ENCODE data around the gene BRD9.

The BRD9 gene

GRCh38 chr5:893137-893506, 521 bp upstream of the BRD9 start:
- TF ChIP-seq ELF4 (IDR thresholded peaks at IDR 0.05) (no peak), NFRKB (IDR thresholded peaks at IDR 0.05) (no peak)
- CTCF ChIA-PET = interaction anchor here (1.0 to 2.8 kb wide), 2 partner anchors 10 to 576 kb away, joined by 3 to 12 read pairs; no protein-coding TSS in a partner anchor
- POLR2A ChIA-PET = interaction anchor here (0.6 to 3.5 kb wide), 16 partner anchors 8 to 545 kb away, joined by 3 to 28 read pairs (median 3); partner anchors contain the start of gene TPPP
- peak; percentile 25 for DNase-seq (ENCODE audit: extremely low spot score)

GRCh38 chr5:891837-892393, 686 bp downstream of the BRD9 start:
- peak; percentile 36 for DNase-seq (ENCODE audit: extremely low spot score)
- POLR2A ChIA-PET = interaction anchor here (0.8 to 3.5 kb wide), 13 partner anchors 7 to 561 kb away, joined by 3 to 28 read pairs (median 4); partner anchors contain the start of gene TPPP
- CTCF ChIA-PET = interaction anchor here (1.2 to 2.8 kb wide), 2 partner anchors 11 to 222 kb away, joined by 3 to 12 read pairs; no protein-coding TSS in a partner anchor
- TF ChIP-seq CTBP1 (IDR thresholded peaks at IDR 0.05; ENCODE audit: borderline replicate concordance) = no peak
- no peak for TF ChIP-seq FOXA1 (IDR thresholded peaks at IDR 0.05)
- no peak for TF ChIP-seq NFRKB (IDR thresholded peaks at IDR 0.05)
- TF ChIP-seq BHLHE40 (IDR thresholded peaks at IDR 0.05; ENCODE audit: borderline replicate concordance) = no peak
- no peak for TF ChIP-seq ZNF384 (IDR thresholded peaks at IDR 0.05)
- TF ChIP-seq, protein P1, sequence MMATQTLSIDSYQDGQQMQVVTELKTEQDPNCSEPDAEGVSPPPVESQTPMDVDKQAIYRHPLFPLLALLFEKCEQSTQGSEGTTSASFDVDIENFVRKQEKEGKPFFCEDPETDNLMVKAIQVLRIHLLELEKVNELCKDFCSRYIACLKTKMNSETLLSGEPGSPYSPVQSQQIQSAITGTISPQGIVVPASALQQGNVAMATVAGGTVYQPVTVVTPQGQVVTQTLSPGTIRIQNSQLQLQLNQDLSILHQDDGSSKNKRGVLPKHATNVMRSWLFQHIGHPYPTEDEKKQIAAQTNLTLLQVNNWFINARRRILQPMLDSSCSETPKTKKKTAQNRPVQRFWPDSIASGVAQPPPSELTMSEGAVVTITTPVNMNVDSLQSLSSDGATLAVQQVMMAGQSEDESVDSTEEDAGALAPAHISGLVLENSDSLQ (IDR thresholded peaks at IDR 0.05) = no peak
- TF ChIP-seq ELF4 (IDR thresholded peaks at IDR 0.05) = no peak
- no peak for TF ChIP-seq TARDBP (IDR thresholded peaks at IDR 0.05)
- no peak for TF ChIP-seq SP1 (IDR thresholded peaks at IDR 0.05)
- no peak for TF ChIP-seq FOXM1 (IDR thresholded peaks at IDR 0.05; ENCODE audit: borderline replicate concordance)

GRCh38 chr5:891117-891836, 1.3 kb downstream of the BRD9 start:
- CTCF ChIA-PET = interaction anchor here (1.2 kb wide), 1 partner anchor 222 kb away, joined by 3 read pairs; no protein-coding TSS in a partner anchor
- POLR2A ChIA-PET = interaction anchor here (1.3 to 3.5 kb wide), 5 partner anchors 11 to 198 kb away, joined by 3 to 28 read pairs (median 4); partner anchors contain the start of gene TPPP
- TF ChIP-seq CTBP1 (IDR thresholded peaks at IDR 0.05; ENCODE audit: borderline replicate concordance) = no peak
- no peak for TF ChIP-seq SP1 (IDR thresholded peaks at IDR 0.05)
- TF ChIP-seq L3MBTL2 (conservative IDR thresholded peaks at IDR 0.05) = no peak
- no peak for TF ChIP-seq FOXM1 (IDR thresholded peaks at IDR 0.05; ENCODE audit: borderline replicate concordance)
- no peak for TF ChIP-seq BHLHE40 (IDR thresholded peaks at IDR 0.05; ENCODE audit: borderline replicate concordance)
- TF ChIP-seq FOXA1 (IDR thresholded peaks at IDR 0.05) = no peak
- no peak for TF ChIP-seq HDGF (IDR thresholded peaks at IDR 0.05; ENCODE audit: borderline replicate concordance)
- TF ChIP-seq ELF4 (IDR thresholded peaks at IDR 0.05) = no peak
- TF ChIP-seq SUZ12 (IDR thresholded peaks at IDR 0.05) = no peak
- TF ChIP-seq TARDBP (IDR thresholded peaks at IDR 0.05) = no peak
- TF ChIP-seq, protein P1 (IDR thresholded peaks at IDR 0.05) = no peak
- no peak for TF ChIP-seq FOXK2 (IDR thresholded peaks at IDR 0.05)
- no peak for TF ChIP-seq ARNT (IDR thresholded peaks at IDR 0.05)
- no peak for TF ChIP-seq ZNF384 (IDR thresholded peaks at IDR 0.05)
- no peak for TF ChIP-seq LEF1 (IDR thresholded peaks at IDR 0.05; ENCODE audit: borderline replicate concordance)
- no peak for TF ChIP-seq NFRKB (IDR thresholded peaks at IDR 0.05)
- no peak for DNase-seq (ENCODE audit: extremely low spot score)

DNA sequence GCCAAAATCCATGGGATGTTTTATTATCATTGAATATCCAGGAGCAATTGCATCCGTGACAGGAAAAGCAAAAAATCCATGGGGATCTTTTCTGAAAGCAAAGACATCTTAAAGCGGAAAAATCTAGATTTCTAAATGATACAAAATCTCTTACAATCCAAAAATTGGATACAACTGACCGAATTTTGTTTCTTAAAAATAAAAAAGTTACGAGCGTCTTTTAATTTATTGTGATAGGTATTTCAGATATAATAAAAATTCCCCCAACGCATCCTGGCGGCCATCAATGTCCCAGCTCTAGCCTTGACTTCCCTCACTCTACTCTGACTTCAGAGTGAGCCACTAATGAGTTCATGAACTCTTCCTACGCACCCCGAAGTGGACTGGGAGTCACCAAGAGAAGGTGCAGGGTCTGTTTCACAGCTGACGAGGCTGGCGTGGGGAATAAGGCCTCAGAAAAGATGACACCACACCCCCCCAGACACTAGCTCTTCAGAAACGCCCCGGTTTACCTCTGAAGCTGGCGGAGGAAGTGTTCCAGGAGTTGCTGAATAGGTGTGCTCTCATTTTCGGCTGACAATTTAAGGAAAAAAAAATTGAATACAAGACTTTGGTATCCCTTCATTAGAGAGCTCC, 3.4 kb downstream of the BRD9 start:
- ChIA-PET POLR2A (no interaction called here), CTCF (no interaction called here)
- no peak for DNase-seq (ENCODE audit: extremely low spot score)
- TF ChIP-seq ARNT (IDR thresholded peaks at IDR 0.05) (no peak), SUZ12 (IDR thresholded peaks at IDR 0.05) (no peak), CTBP1 (IDR thresholded peaks at IDR 0.05; ENCODE audit: borderline replicate concordance) (no peak), TARDBP (IDR thresholded peaks at IDR 0.05) (no peak), L3MBTL2 (conservative IDR thresholded peaks at IDR 0.05) (no peak), ZNF384 (IDR thresholded peaks at IDR 0.05) (no peak), FOXK2 (IDR thresholded peaks at IDR 0.05) (no peak), ELF4 (IDR thresholded peaks at IDR 0.05) (no peak), NFRKB (IDR thresholded peaks at IDR 0.05) (no peak), HDGF (IDR thresholded peaks at IDR 0.05; ENCODE audit: borderline replicate concordance) (no peak), FOXM1 (IDR thresholded peaks at IDR 0.05; ENCODE audit: borderline replicate concordance) (no peak), FOXA1 (IDR thresholded peaks at IDR 0.05) (no peak), SP1 (IDR thresholded peaks at IDR 0.05) (no peak), LEF1 (IDR thresholded peaks at IDR 0.05; ENCODE audit: borderline replicate concordance) (no peak), BHLHE40 (IDR thresholded peaks at IDR 0.05; ENCODE audit: borderline replicate concordance) (no peak)
- TF ChIP-seq, protein P1 (IDR thresholded peaks at IDR 0.05) = no peak

- ChIA-PET POLR2A (no interaction called here), CTCF (no interaction called here)
- TF ChIP-seq ELF4 (IDR thresholded peaks at IDR 0.05) (no peak), TARDBP (IDR thresholded peaks at IDR 0.05) (no peak), BHLHE40 (IDR thresholded peaks at IDR 0.05; ENCODE audit: borderline replicate concordance) (no peak), NFRKB (IDR thresholded peaks at IDR 0.05) (no peak), ZNF384 (IDR thresholded peaks at IDR 0.05) (no peak), SP1 (IDR thresholded peaks at IDR 0.05) (no peak), HDGF (IDR thresholded peaks at IDR 0.05; ENCODE audit: borderline replicate concordance) (no peak), SUZ12 (IDR thresholded peaks at IDR 0.05) (no peak), CTBP1 (IDR thresholded peaks at IDR 0.05; ENCODE audit: borderline replicate concordance) (no peak), ARNT (IDR thresholded peaks at IDR 0.05) (no peak), FOXA1 (IDR thresholded peaks at IDR 0.05) (no peak), FOXM1 (IDR thresholded peaks at IDR 0.05; ENCODE audit: borderline replicate concordance) (no peak)
- TF ChIP-seq, protein P1 (IDR thresholded peaks at IDR 0.05) = no peak
- no peak for DNase-seq (ENCODE audit: extremely low spot score)
These were observed 4.0 kb downstream of the BRD9 start for GRCh38 chr5:888638-889035.

All from HEK293T (cell line).